Testis (tissue), 3 donors: ENCODE results near the gene FRS2. TPM values are rescaled to one million over a fixed set of nuclear protein-coding genes. Genes with fewer than 3 reads are reported as not detected.
A peak's percentile ranks its signal among the peaks of the same experiment; 100 is the strongest.

Source experiments
- DNase-seq: peaks from one replicate; pipeline ENCODE4 v3.0.0-alpha.2; 2019
- H3K27ac ChIP-seq, 2 donors: fragments of 200-600 bp; sonication (generic); one replicate each; pipeline ENCODE4 v1.5.1; 2019
- H3K27me3 ChIP-seq: fragments of 200-600 bp; sonication (generic); one replicate; pipeline ENCODE4 v1.5.1; 2019
- H3K36me3 ChIP-seq: fragments of 200-600 bp; sonication (generic); one replicate; pipeline ENCODE4 v1.5.1; 2017; ENCODE audit warnings: low read depth; ENCODE audit errors: missing control alignments
- H3K4me1 ChIP-seq: fragments of 200-600 bp; sonication (generic); one replicate; pipeline ENCODE4 v1.5.1; 2019
- H3K4me3 ChIP-seq, 2 donors: fragments of 200-600 bp; sonication (generic); one replicate each; pipeline ENCODE4 v1.5.1; 2017 to 2019
- H3K9me3 ChIP-seq: fragments of 200-600 bp; sonication (generic); one replicate; pipeline ENCODE4 v1.5.1; 2017
- CTCF ChIP-seq, 3 experiments: fragments of 450-650 bp in 2 of 3; fragments of 200-600 bp in 1 of 3; sonication (generic) in 1 of 3; IDR thresholded peaks; one replicate each; pipeline ENCODE4 v1.5.1; 2016 to 2019; ENCODE audit warnings: antibody characterized with exemption in 3 of 3, mild to moderate bottlenecking in 2 of 3, moderate library complexity in 1 of 3
- POLR2A ChIP-seq: fragments of 450-650 bp; IDR thresholded peaks from one replicate; pipeline ENCODE4 v1.6.1; 2017; ENCODE audit warnings: antibody characterized with exemption, mild to moderate bottlenecking, moderate library complexity
- WGBS, 2 donors: methylation state at CpG; one replicate each; pipeline ENCODE4 v1.1.5; 2018; 5-methylcytosine and 5-hydroxymethylcytosine counted together
- intact Hi-C: fragments of 100-400 bp; cut with DNase I; formaldehyde crosslinking; loops from one replicate; pipeline ENCODE4 v1.15.1; 2023; ENCODE audit warnings: low total_unique reads
- polyA plus RNA-seq: library from polyadenylated mRNA; stranded (reverse); fragments of 350-450 nt; fragmentation: Illumina TruSeq; extraction: RNeasy Lipid Tissue Mini Kit (QIAGEN cat#74804); gene quantifications from one replicate; pipeline ENCODE4 v1.2.3, GENCODE V29; 2014; ENCODE audit warnings: low read depth, low replicate concordance; ENCODE audit not compliant: insufficient read depth
- total RNA-seq, 2 donors: library from RNA; depleted of rRNA; stranded (reverse); fragments of >200 nt; gene quantifications; one replicate each; pipeline ENCODE4 v1.2.3, GENCODE V29; 2016

FRS2 gene
- total and polyA plus RNA-seq, 3 donors from 2014 or later: 21.6 to 47.8 (median 38.3) TPM

- 23 to 39% methylated on average over 3 of the region's 3 CpGs for WGBS, 2 donors
- H3K9me3 ChIP-seq: no peaks in the 10 kb centered on the region
- H3K27ac ChIP-seq: peak overlapping the region; percentile 5 to 64
- no peak overlapping the region for H3K4me3 ChIP-seq
- DNase-seq: peak; percentile 73
- intact Hi-C loops: no loop called here
- H3K27me3 ChIP-seq: no peaks in the 10 kb centered on the region
- no peaks in the 10 kb centered on the region for H3K4me1 ChIP-seq
- TF ChIP-seq POLR2A (no peak), CTCF (IDR thresholded peaks at IDR 0.05) (no peak)
- no peaks in the 10 kb centered on the region for H3K36me3 ChIP-seq
Measured at GRCh38 chr12:69534389-69534822, 64.2 kb downstream of the FRS2 start.

GRCh38 chr12:69540987-69541386 lies 70.8 kb downstream of the FRS2 start:
- WGBS, 2 donors: 60 to 65% methylated on average over 2 of the region's 2 CpGs
- TF ChIP-seq POLR2A (no peak), CTCF (IDR thresholded peaks at IDR 0.05) (no peak)
- Histone ChIP-seq H3K27me3 (no peaks in the 10 kb centered on the region), H3K27ac (no peak overlapping the region), H3K4me1 (no peaks in the 10 kb centered on the region), H3K9me3 (no peaks in the 10 kb centered on the region), H3K36me3 (no peaks in the 10 kb centered on the region), H3K4me3 (no peak overlapping the region)
- no peak for DNase-seq
- intact Hi-C loops: no loop called here

- intact Hi-C loops: no loop called here
- Histone ChIP-seq H3K4me3 (no peak overlapping the region), H3K36me3 (no peaks in the 10 kb centered on the region), H3K9me3 (no peaks in the 10 kb centered on the region), H3K27ac (no peak overlapping the region), H3K4me1 (no peaks in the 10 kb centered on the region), H3K27me3 (no peaks in the 10 kb centered on the region)
- TF ChIP-seq CTCF (IDR thresholded peaks at IDR 0.05): no peak
- no peak for TF ChIP-seq POLR2A
- WGBS, 2 donors: 100% methylated on average over 1 of the region's 1 CpG
- no peak for DNase-seq
Measured at GRCh38 chr12:69544087-69544486, 73.9 kb downstream of the FRS2 start.

GRCh38 chr12:69545081-69545480 lies 74.9 kb downstream of the FRS2 start:
- no peak overlapping the region for H3K27ac ChIP-seq
- H3K4me1 ChIP-seq: no peaks in the 10 kb centered on the region
- H3K4me3 ChIP-seq: no peak overlapping the region
- 90 to 100% methylated on average over 1 of the region's 1 CpG for WGBS, 2 donors
- no peak for DNase-seq
- no peaks in the 10 kb centered on the region for H3K27me3 ChIP-seq
- TF ChIP-seq CTCF (IDR thresholded peaks at IDR 0.05) (no peak), POLR2A (no peak)
- H3K36me3 ChIP-seq: no peaks in the 10 kb centered on the region
- no peaks in the 10 kb centered on the region for H3K9me3 ChIP-seq
- intact Hi-C loops: no loop called here

GRCh38 chr12:69546693-69547438 lies 76.7 kb downstream of the FRS2 start:
- no peak for DNase-seq
- no peaks in the 10 kb centered on the region for H3K27me3 ChIP-seq
- no peaks in the 10 kb centered on the region for H3K36me3 ChIP-seq
- 93 to 95% methylated on average over 7 of the region's 7 CpGs for WGBS, 2 donors
- TF ChIP-seq POLR2A (no peak), CTCF (IDR thresholded peaks at IDR 0.05) (no peak)
- no peaks in the 10 kb centered on the region for H3K4me1 ChIP-seq
- no peak overlapping the region for H3K4me3 ChIP-seq
- H3K27ac ChIP-seq: no peak overlapping the region
- H3K9me3 ChIP-seq: no peaks in the 10 kb centered on the region
- intact Hi-C loops: no loop called here
